Lung (tissue), 12 donors: ENCODE data around the gene ARID2. TPM values are rescaled to one million over a fixed set of nuclear protein-coding genes. Genes with fewer than 3 reads are reported as not detected.

Experiments used
- ATAC-seq: fragments of 200-7000 bp; cut with Tn5 transposase; one replicate; pipeline ENCODE4 v1.9.1; 2020; ENCODE audit warnings: moderate number of reproducible peaks; ENCODE audit not compliant: insufficient read depth, low FRiP score
- DNase-seq, 3 donors: peaks; one replicate each; pipeline ENCODE4 v3.0.0-alpha.2; 2013 to 2017
- H3K27ac ChIP-seq, 2 donors: one replicate each; pipeline ENCODE4 v1.5.1; 2013; ENCODE audit warnings: mild to moderate bottlenecking in 2 of 2, moderate library complexity in 2 of 2, control low read depth in 1 of 2, inconsistent platforms in 1 of 2, low read depth in 1 of 2, low read length in 1 of 2
- H3K27me3 ChIP-seq, 3 donors: one replicate each; pipeline ENCODE4 v1.5.1; 2013; ENCODE audit warnings: low read length in 2 of 3; ENCODE audit not compliant: control insufficient read depth in 3 of 3, insufficient read depth in 3 of 3
- H3K36me3 ChIP-seq, 4 donors: one replicate each; pipeline ENCODE4 v1.5.1; 2013; ENCODE audit warnings: low read length in 4 of 4, mild to moderate bottlenecking in 1 of 4, moderate library complexity in 1 of 4; ENCODE audit not compliant: control insufficient read depth in 4 of 4, insufficient read depth in 4 of 4
- H3K4me1 ChIP-seq, 5 donors: one replicate each; pipeline ENCODE4 v1.5.1; 2013; ENCODE audit warnings: low read length in 5 of 5, mild to moderate bottlenecking in 2 of 5, moderate library complexity in 1 of 5; ENCODE audit not compliant: control insufficient read depth in 5 of 5, insufficient read depth in 5 of 5
- H3K4me3 ChIP-seq: one replicate; pipeline ENCODE4 v1.5.1; 2013; ENCODE audit warnings: mild to moderate bottlenecking, control low read depth, moderate library complexity
- H3K9ac ChIP-seq, 2 donors: one replicate each; pipeline ENCODE4 v1.5.1; 2013; ENCODE audit warnings: low read length in 2 of 2, control low read depth in 1 of 2; ENCODE audit not compliant: insufficient read depth in 1 of 2
- H3K9me3 ChIP-seq, 4 donors: one replicate each; pipeline ENCODE4 v1.5.1; 2013; ENCODE audit warnings: low read length in 3 of 4, mild to moderate bottlenecking in 1 of 4, moderate library complexity in 1 of 4; ENCODE audit not compliant: control insufficient read depth in 4 of 4, insufficient read depth in 3 of 4
- CTCF ChIP-seq: IDR thresholded peaks from 2 replicates; pipeline ENCODE4 v1.5.1; 2012; ENCODE audit warnings: mild to moderate bottlenecking; ENCODE audit errors: control extremely low read depth, extremely low read depth
- WGBS, 2 donors: extraction: QIAGEN DNeasy Blood & Tissue Kit; methylation state at CpG; one replicate each; pipeline ENCODE4 v1.1.7; 2013; 5-methylcytosine and 5-hydroxymethylcytosine counted together
- polyA plus RNA-seq, 2 donors: library from polyadenylated mRNA; stranded (reverse); fragments of 200-250 nt; gene quantifications; one replicate each; pipeline ENCODE4 v1.2.1, GENCODE V29; 2013
- total RNA-seq, 2 donors: library from RNA; depleted of rRNA in 1 of 2; stranded (reverse); fragments of >200 nt in 1 of 2; gene quantifications; one replicate each; pipeline ENCODE4 v1.2.1, GENCODE V29; 2014 to 2021
- donor health status: control.
- donor health status: control.
- donor health status: Bipolar disorder and iron deficiency.
- donor health status: healthy.
- donor health status: DM: yes; HTN: yes; CAD: no.

The ARID2 gene
- total and polyA plus RNA-seq, 4 donors = 5.3 to 79.2 (median 17.5) TPM

- Histone ChIP-seq H3K9ac (no peak overlapping the region), H3K4me1 (no peaks in the 10 kb centered on the region), H3K36me3 (peaks cover 10 to 34% (median 17%) of the 10 kb centered on the region in 4 donors), H3K27me3 (no peaks in the 10 kb centered on the region), H3K9me3 (no peaks in the 10 kb centered on the region), H3K27ac (no peak overlapping the region), H3K4me3 (no peak overlapping the region)
- WGBS, 2 donors = 75 to 79% methylated on average over 4 of the region's 4 CpGs
- ATAC-seq = no peak
- no peak for DNase-seq
- no peak for TF ChIP-seq CTCF
Measured at GRCh38 chr12:45893240-45893639, 163.7 kb downstream of the ARID2 start.

GRCh38 chr12:45895961-45896360 is 166.5 kb downstream of the ARID2 start:
- no peak overlapping the region for H3K4me3 ChIP-seq
- ATAC-seq (no peak), DNase-seq (no peak)
- no peaks in the 10 kb centered on the region for H3K9me3 ChIP-seq
- 76 to 87% methylated on average over 4 of the region's 4 CpGs for WGBS, 2 donors
- H3K9ac ChIP-seq = no peak overlapping the region
- TF ChIP-seq CTCF = no peak
- no peak overlapping the region for H3K27ac ChIP-seq
- H3K36me3 ChIP-seq = peaks cover 12 to 32% (median 17%) of the 10 kb centered on the region in 4 donors
- no peaks in the 10 kb centered on the region for H3K27me3 ChIP-seq
- H3K4me1 ChIP-seq = no peaks in the 10 kb centered on the region

GRCh38 chr12:45898094-45898493 is 168.6 kb downstream of the ARID2 start:
- ATAC-seq (no peak), DNase-seq (no peak)
- Histone ChIP-seq H3K9me3 (no peaks in the 10 kb centered on the region), H3K36me3 (peaks cover 9 to 23% (median 14%) of the 10 kb centered on the region in 4 donors), H3K4me1 (no peaks in the 10 kb centered on the region), H3K27me3 (no peaks in the 10 kb centered on the region), H3K4me3 (no peak overlapping the region), H3K9ac (no peak overlapping the region), H3K27ac (no peak overlapping the region)
- no peak for TF ChIP-seq CTCF
- 97 to 98% methylated on average over 1 of the region's 1 CpG for WGBS, 2 donors

- Histone ChIP-seq H3K27me3 (no peaks in the 10 kb centered on the region), H3K27ac (no peak overlapping the region), H3K9ac (no peak overlapping the region), H3K4me3 (no peak overlapping the region), H3K9me3 (no peaks in the 10 kb centered on the region), H3K4me1 (peaks cover 0 to 13% (median 0%) of the 10 kb centered on the region in 5 donors), H3K36me3 (peaks cover 2 to 14% (median 4%) of the 10 kb centered on the region in 4 donors)
- no peak for DNase-seq
- no peak for TF ChIP-seq CTCF
- WGBS, 2 donors = 55 to 73% methylated on average over 4 of the region's 4 CpGs
- no peak for ATAC-seq
Measured at GRCh38 chr12:45907955-45908354, 178.4 kb downstream of the ARID2 start.
